HCT116 (cell line): ENCODE data around the gene CLDN9. TPM values are rescaled to one million over a fixed set of nuclear protein-coding genes. Genes with fewer than 3 reads are reported as not detected.

ENCODE experiments used
- ATAC-seq: fragments of 200-7000 bp; cut with Tn5 transposase; 2 replicates; pipeline ENCODE4 v1.9.1; 2020; ENCODE audit warnings: mild to moderate bottlenecking, moderate library complexity
- BruUV-seq: library from RNA; stranded (reverse); fragments of 400-500 nt; replicated peaks from 2 replicates; lab custom pipeline; 2021; lab: Mats Ljungman, UMichigan
- CTCF ChIA-PET: fragments of 300-600 bp; sonication (Branson Sonifier 250); formaldehyde crosslinking; loops from one replicate; lab custom pipeline; 2021; ENCODE audit warnings: antibody characterized with exemption; lab: Charles Lee
- POLR2A ChIA-PET: fragments of 300-600, 350-600 bp; sonication (Branson Sonifier 250); formaldehyde crosslinking; loops from one replicate; lab custom pipeline; 2021; ENCODE audit warnings: antibody characterized with exemption; lab: Charles Lee
- RAD21 ChIA-PET, 2 experiments: fragments of 300-600 bp; sonication (Branson Sonifier 250); formaldehyde crosslinking; loops; one replicate each; lab custom pipeline; 2023; ENCODE audit warnings: low total read pairs in 2 of 2; ENCODE audit not compliant: uncharacterized antibody in 2 of 2, unreplicated experiment in 2 of 2, low non-redundant PET in 1 of 2; lab: Charles Lee
- DNase-seq: peaks from one replicate; pipeline ENCODE4 v3.0.0-alpha.2; 2010; ENCODE audit warnings: low read depth, low spot score
- H2AFZ ChIP-seq: fragments of 200-600 bp; shearing (Covaris generic), sonication (generic); 2 replicates; pipeline ENCODE4 v1.6.1; 2017; ENCODE audit warnings: low read depth, mixed run types, mixed read lengths, antibody characterized with exemption, low read length; ENCODE audit not compliant: poor library complexity, severe bottlenecking
- H3K27ac ChIP-seq: 2 replicates; pipeline ENCODE4 v1.5.1; 2012; ENCODE audit warnings: low read depth, low read length
- H3K27me3 ChIP-seq: fragments of 200-600 bp; sonication (generic); 2 replicates; pipeline ENCODE4 v1.6.1; 2016; ENCODE audit warnings: mixed run types, low read length, mixed read lengths; ENCODE audit not compliant: insufficient read depth
- H3K36me3 ChIP-seq, 2 experiments: fragments of 200-500 bp in 1 of 2; fragments of 200-600 bp in 1 of 2; sonication (Bioruptor generic) in 1 of 2; sonication (generic) in 1 of 2; 2 replicates each; pipeline versions ENCODE4 v1.5.1 to v1.6.1; 2014 to 2016; ENCODE audit warnings: low read length in 2 of 2, inconsistent platforms in 1 of 2, mixed read lengths in 1 of 2, mixed run types in 1 of 2; ENCODE audit not compliant: insufficient read depth in 2 of 2, control insufficient read depth in 1 of 2
- H3K4me1 ChIP-seq, 2 experiments: fragments of 200-600 bp in 1 of 2; sonication (generic) in 1 of 2; 2 replicates each; pipeline versions ENCODE4 v1.5.1 to v1.6.1; 2012 to 2017; ENCODE audit warnings: low read length in 2 of 2, inconsistent platforms in 1 of 2, mild to moderate bottlenecking in 1 of 2, mixed read lengths in 1 of 2, mixed run types in 1 of 2, moderate library complexity in 1 of 2; ENCODE audit not compliant: insufficient read depth in 2 of 2, control insufficient read depth in 1 of 2
- H3K4me2 ChIP-seq: fragments of 200-600 bp; sonication (generic); 2 replicates; pipeline ENCODE4 v1.6.1; 2017; ENCODE audit warnings: mixed run types, low read length, mixed read lengths
- H3K4me3 ChIP-seq, 2 experiments: fragments of 200-600 bp in 1 of 2; sonication (generic) in 1 of 2; replicated peaks in 1 of 2; 2 replicates each; pipeline ENCODE4 v1.5.1; 2011 to 2016; ENCODE audit warnings: low read length in 2 of 2, control low read depth in 1 of 2, low read depth in 1 of 2, mild to moderate bottlenecking in 1 of 2, mixed read lengths in 1 of 2, mixed run types in 1 of 2
- H3K79me2 ChIP-seq: fragments of 200-600 bp; sonication (generic); 2 replicates; pipeline ENCODE4 v1.6.1; 2017; ENCODE audit warnings: mild to moderate bottlenecking, mixed run types, low read length, moderate library complexity, mixed read lengths; ENCODE audit not compliant: insufficient read depth
- H3K9ac ChIP-seq: fragments of 200-600 bp; sonication (generic); 2 replicates; pipeline ENCODE4 v1.6.1; 2016; ENCODE audit warnings: low read length, mixed read lengths
- H3K9me2 ChIP-seq: fragments of 200-600 bp; sonication (generic), shearing (Covaris generic); 2 replicates; pipeline ENCODE4 v1.6.1; 2017; ENCODE audit warnings: mixed run types, mild to moderate bottlenecking, moderate library complexity; ENCODE audit not compliant: insufficient read depth
- H3K9me3 ChIP-seq, 2 experiments: fragments of 200-500 bp in 1 of 2; fragments of 200-600 bp in 1 of 2; sonication (Bioruptor generic) in 1 of 2; sonication (generic) in 1 of 2; 2 replicates each; pipeline ENCODE4 v1.6.1; 2014 to 2017; ENCODE audit warnings: low read length in 2 of 2, mixed read lengths in 2 of 2, inconsistent platforms in 1 of 2, low read depth in 1 of 2, mild to moderate bottlenecking in 1 of 2, mixed run types in 1 of 2, moderate library complexity in 1 of 2; ENCODE audit not compliant: control insufficient read depth in 1 of 2, insufficient read depth in 1 of 2
- H4K20me1 ChIP-seq: fragments of 200-600 bp; sonication (generic), shearing (Covaris generic); 2 replicates; pipeline ENCODE4 v1.6.1; 2017; ENCODE audit warnings: mixed run types, mild to moderate bottlenecking, moderate library complexity; ENCODE audit not compliant: insufficient read depth
- CBX3 ChIP-seq: IDR thresholded peaks from 2 replicates; pipeline ENCODE4 v1.6.1; 2012; ENCODE audit warnings: low read depth
- CEBPB ChIP-seq: IDR thresholded peaks from 2 replicates; pipeline ENCODE4 v1.6.1; 2012; ENCODE audit warnings: low read depth
- EGR1 ChIP-seq: IDR thresholded peaks from 2 replicates; pipeline ENCODE4 v1.6.1; 2012; ENCODE audit warnings: low read depth
- POLR2A ChIP-seq: IDR thresholded peaks from 2 replicates; pipeline ENCODE4 v1.7.0; 2011; ENCODE audit warnings: borderline replicate concordance; ENCODE audit not compliant: insufficient read depth, insufficient read length; ENCODE audit errors: extremely low read depth
- TCF7L2 ChIP-seq: IDR thresholded peaks from 2 replicates; pipeline ENCODE4 v1.7.0; 2011; ENCODE audit warnings: borderline replicate concordance, inconsistent platforms; ENCODE audit not compliant: insufficient read depth, insufficient read length; ENCODE audit errors: extremely low read depth
- ZBTB33 ChIP-seq: IDR thresholded peaks from 2 replicates; pipeline ENCODE4 v1.6.1; 2011; ENCODE audit warnings: mild to moderate bottlenecking, low read length, moderate library complexity; ENCODE audit not compliant: insufficient replicate concordance; ENCODE audit errors: extremely low read depth
- ZNF274 ChIP-seq: fragments of 200-500 bp; sonication (Bioruptor generic); IDR thresholded peaks from 2 replicates; pipeline ENCODE4 v1.6.1; 2014; ENCODE audit warnings: mild to moderate bottlenecking, low read depth, low read length, inconsistent platforms
- intact Hi-C: fragments of 100-400 bp; cut with micrococcal nuclease; formaldehyde crosslinking; loops from 2 replicates; pipeline ENCODE4 v1.10.0; 2022
- total RNA-seq: library from RNA; stranded (reverse); gene quantifications from one replicate; pipeline ENCODE4 v1.2.1, GENCODE V29; 2021; ENCODE audit not compliant: unreplicated experiment

Gene CLDN9
- total RNA-seq, 1 experiment from 2014 or later, result 0.76 TPM

- H3K4me3 ChIP-seq, result no peak overlapping the region
- no peaks in the 10 kb centered on the region for H3K9me2 ChIP-seq
- peaks cover 8 to 18% of the 10 kb centered on the region in 2 experiments; a peak in 2 of 4 replicates for H3K36me3 ChIP-seq
- BruUV-seq, result no TSS peak
- peak overlapping the region; percentile 37; the same call in 1 of the 2 replicates for H3K27ac ChIP-seq
- no peak for TF ChIP-seq CEBPB
- H3K27me3 ChIP-seq, result no peaks in the 10 kb centered on the region
- no peak overlapping the region for H3K9ac ChIP-seq
- ChIA-PET POLR2A (interaction anchor here (0.6 to 1.9 kb wide), 6 partner anchors 10 to 1224 kb away, joined by 3 to 16 read pairs (median 4); no protein-coding TSS in a partner anchor), CTCF (interaction anchor here (0.6 to 2.0 kb wide), 19 partner anchors 9 to 143 kb away, joined by 3 to 29 read pairs (median 5); partner anchors contain the start of genes KREMEN2 and TNFRSF12A), RAD21 (interaction anchor here (0.7 to 1.0 kb wide), 3 partner anchors 25 to 121 kb away, joined by 3 to 8 read pairs (median 7); no protein-coding TSS in a partner anchor)
- peaks cover 4 to 43% of the 10 kb centered on the region in 2 experiments; a peak in 3 of 4 replicates for H3K4me1 ChIP-seq
- no peak for ATAC-seq
- H3K79me2 ChIP-seq, result peaks cover 10% of the 10 kb centered on the region; the same call in 1 of the 2 replicates
- no peak overlapping the region for H2AFZ ChIP-seq
- no peaks in the 10 kb centered on the region for H4K20me1 ChIP-seq
- H3K4me2 ChIP-seq, result 0 out of 2 replicates have a peak overlapping the region, but pooled peaks have one; percentile 71
- no peak for DNase-seq
- intact Hi-C loops, result no loop called here
- no peaks in the 10 kb centered on the region for H3K9me3 ChIP-seq
These were observed 16.1 kb downstream of the CLDN9 start for GRCh38 chr16:3028716-3029319.

GRCh38 chr16:3029491-3030221, 16.9 kb downstream of the CLDN9 start:
- intact Hi-C loops, result no loop called here
- Histone ChIP-seq H3K9me2 (no peaks in the 10 kb centered on the region), H3K9me3 (no peaks in the 10 kb centered on the region), H4K20me1 (no peaks in the 10 kb centered on the region), H3K36me3 (peaks cover 8 to 18% of the 10 kb centered on the region in 2 experiments; a peak in 2 of 4 replicates), H3K4me1 (peaks cover 4 to 40% of the 10 kb centered on the region in 2 experiments; a peak in 3 of 4 replicates), H3K27me3 (no peaks in the 10 kb centered on the region)
- ATAC-seq, result no peak
- ChIA-PET POLR2A (interaction anchor here (1.9 to 3.0 kb wide), 2 partner anchors 8 to 9 kb away, joined by 16 to 31 read pairs; partner anchors contain the start of genes HCFC1R1, THOC6 and TNFRSF12A), RAD21 (no interaction called here)
- no TSS peak for BruUV-seq
- DNase-seq, result no peak
- TF ChIP-seq TCF7L2 (no peak), ZNF274 (no peak), CBX3 (no peak), ZBTB33 (no peak), CEBPB (no peak), POLR2A (no peak), EGR1 (no peak)
- TF ChIP-seq, all 23 proteins: peak for 0
- CTCF ChIA-PET, result interaction anchor here (2.0 to 2.8 kb wide), 2 partner anchors 10 to 16 kb away, joined by 8 to 10 read pairs; partner anchors contain the start of genes MMP25 and TNFRSF12A
- H3K79me2 ChIP-seq, result peaks cover 7% of the 10 kb centered on the region; the same call in 1 of the 2 replicates
- H3K9ac ChIP-seq, result no peak overlapping the region
- no peak overlapping the region for H3K4me3 ChIP-seq
- no peak overlapping the region for H2AFZ ChIP-seq
- H3K4me2 ChIP-seq, result no peak overlapping the region
- H3K27ac ChIP-seq, result no peak overlapping the region
